Fibroblast of pulmonary artery (primary cell): ENCODE results near the gene MKNK2.
"Not testable (repeated sequence)": the region's sequence is repeated elsewhere in the genome, so short reads cannot be mapped to it uniquely, and the experiment has no call there.

Source experiments
- DNase-seq: peaks from one replicate; pipeline ENCODE4 v3.0.0-alpha.2; 2010; ENCODE audit warnings: low read depth
- H3K4me3 ChIP-seq: replicated peaks from 2 replicates; pipeline ENCODE4 v1.5.1; 2011; ENCODE audit warnings: low read depth, mild to moderate bottlenecking, control low read depth, low read length, moderate library complexity
- CTCF ChIP-seq: IDR thresholded peaks from 2 replicates; pipeline ENCODE4 v1.5.1; 2011; ENCODE audit warnings: mild to moderate bottlenecking, control low read depth, low read length, inconsistent platforms; ENCODE audit errors: missing control alignments

Gene MKNK2

GRCh38 chr19:2096480-2097202 is 45.6 kb upstream of the MKNK2 start, which contains the start of gene IZUMO4:
IZUMO4 (plus strand) TSS chr19:2096915; CDS start chr19:2096946, 31 bp downstream.
- peak; percentile 14 for TF ChIP-seq CTCF
- DNase-seq = peak; percentile 98
- H3K4me3 ChIP-seq = peak within 1 kb of the TSS; percentile 72

- TF ChIP-seq CTCF = peak; percentile 32
- peak; percentile 94 for DNase-seq
- peak within 1 kb of the TSS; percentile 72 for H3K4me3 ChIP-seq
These were observed 45.0 kb upstream of the MKNK2 start, which contains the start of gene MOB3A for GRCh38 chr19:2096034-2096479. MOB3A (minus strand) TSS chr19:2096326; CDS start chr19:2078560, 17,766 bp downstream.

- not testable (repeated sequence) for H3K4me3 ChIP-seq, DNase-seq
These were observed 41.0 kb upstream of the MKNK2 start for GRCh38 chr19:2091926-2092525.

GRCh38 chr19:2089727-2090053 is 38.6 kb upstream of the MKNK2 start:
- H3K4me3 ChIP-seq = no peak overlapping the region
- no peak for TF ChIP-seq CTCF
- DNase-seq = no peak

GRCh38 chr19:2089001-2089711 is 38.1 kb upstream of the MKNK2 start:
- TF ChIP-seq CTCF = no peak
- no peak overlapping the region for H3K4me3 ChIP-seq
- peak; percentile 24 for DNase-seq

GRCh38 chr19:2087621-2088100 is 36.6 kb upstream of the MKNK2 start:
- no peak for TF ChIP-seq CTCF
- no peak overlapping the region for H3K4me3 ChIP-seq
- no peak for DNase-seq

- H3K4me3 ChIP-seq = not testable (repeated sequence)
- DNase-seq = peak; percentile 69
These were observed 35.9 kb upstream of the MKNK2 start for GRCh38 chr19:2086695-2087620.
